ENCODE measurements around the gene ALCAM.

ALCAM gene

GRCh38 chr3:105431200-105431599 lies 64.5 kb downstream of the ALCAM start:
- DNase-seq = no peak

- no peak for DNase-seq
Observed at GRCh38 chr3:105435277-105435676, 68.6 kb downstream of the ALCAM start.

GRCh38 chr3:105436687-105437086 lies 70.0 kb downstream of the ALCAM start:
- no peak for DNase-seq

- no peak for DNase-seq
Observed at GRCh38 chr3:105440113-105440512, 73.4 kb downstream of the ALCAM start.

GRCh38 chr3:105444725-105445124 lies 78.0 kb downstream of the ALCAM start:
- no peak for DNase-seq

- no peak for DNase-seq
Observed at GRCh38 chr3:105448338-105448982, 81.8 kb downstream of the ALCAM start.

GRCh38 chr3:105449414-105449813 lies 82.7 kb downstream of the ALCAM start:
- no peak for DNase-seq

GRCh38 chr3:105456017-105456416 lies 89.3 kb downstream of the ALCAM start:
- DNase-seq = no peak

GRCh38 chr3:105458518-105459215 lies 92.0 kb downstream of the ALCAM start:
- DNase-seq = no peak

- DNase-seq = no peak
Observed at GRCh38 chr3:105459566-105460290, 93.0 kb downstream of the ALCAM start.

GRCh38 chr3:105463620-105464019 lies 96.9 kb downstream of the ALCAM start:
- DNase-seq = no peak

- no peak for DNase-seq
Observed at GRCh38 chr3:105465251-105465853, 98.6 kb downstream of the ALCAM start.

- no peak for DNase-seq
Observed at GRCh38 chr3:105466072-105466471, 99.4 kb downstream of the ALCAM start.

- no peak for DNase-seq
Observed at GRCh38 chr3:105466495-105467404, 100.0 kb downstream of the ALCAM start.

- DNase-seq = no peak
Observed at GRCh38 chr3:105470851-105471250, 104.1 kb downstream of the ALCAM start.

GRCh38 chr3:105473521-105474223 lies 107.0 kb downstream of the ALCAM start:
- no peak for DNase-seq

- DNase-seq = no peak
Observed at GRCh38 chr3:105480768-105481167, 114.1 kb downstream of the ALCAM start.

GRCh38 chr3:105483476-105483875 lies 116.8 kb downstream of the ALCAM start:
- no peak for DNase-seq

GRCh38 chr3:105490045-105490444 lies 123.3 kb downstream of the ALCAM start:
- no peak for DNase-seq

- no peak for DNase-seq
Observed at GRCh38 chr3:105493305-105493892, 126.7 kb downstream of the ALCAM start.

- no peak for DNase-seq
Observed at GRCh38 chr3:105495021-105495420, 128.3 kb downstream of the ALCAM start.

Data from stimulated activated CD4-positive, alpha-beta T cell treated with anti-CD3 and anti-CD28 coated beads, Interleukin-2, amount 100 ng/mL, for 24 hours (primary cell).